Stimulated activated naive CD8-positive, alpha-beta T cell treated with anti-CD3 and anti-CD28 coated beads, Interleukin-15, amount 100 ng/mL, for 72 hours (primary cell): ENCODE results near the gene MAX.
A peak's percentile ranks its signal among the peaks of the same experiment; 100 is the strongest.

Experiments used
- ATAC-seq: fragments of 150-1000 bp; cut with Tn5 transposase; 2 replicates; pipeline ENCODE4 v1.10.0; 2021; ENCODE audit warnings: mild to moderate bottlenecking, moderate library complexity
- DNase-seq, 2 donors: peaks; one replicate each; pipeline ENCODE4 v3.0.0; 2021 to 2022
- H3K27ac Mint-ChIP-seq, 2 donors: one replicate each; pipeline ENCODE4 v1.8.0; 2022; ENCODE audit warnings: mild to moderate bottlenecking in 2 of 2, mixed read lengths in 2 of 2, moderate library complexity in 2 of 2
- H3K27me3 Mint-ChIP-seq: one replicate; pipeline ENCODE4 v1.8.0; 2022; ENCODE audit warnings: mixed read lengths
- H3K4me1 Mint-ChIP-seq: one replicate; pipeline ENCODE4 v1.8.0; 2022; ENCODE audit warnings: mild to moderate bottlenecking, mixed read lengths
- H3K4me3 Mint-ChIP-seq, 2 donors: one replicate each; pipeline ENCODE4 v1.8.0; 2022; ENCODE audit warnings: mild to moderate bottlenecking in 2 of 2, mixed read lengths in 2 of 2, moderate library complexity in 1 of 2
- H3K9me3 Mint-ChIP-seq, 2 donors: one replicate each; pipeline ENCODE4 v1.8.0; 2022; ENCODE audit warnings: mixed read lengths in 2 of 2

Gene MAX, protein sequence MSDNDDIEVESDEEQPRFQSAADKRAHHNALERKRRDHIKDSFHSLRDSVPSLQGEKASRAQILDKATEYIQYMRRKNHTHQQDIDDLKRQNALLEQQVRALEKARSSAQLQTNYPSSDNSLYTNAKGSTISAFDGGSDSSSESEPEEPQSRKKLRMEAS

DNA sequence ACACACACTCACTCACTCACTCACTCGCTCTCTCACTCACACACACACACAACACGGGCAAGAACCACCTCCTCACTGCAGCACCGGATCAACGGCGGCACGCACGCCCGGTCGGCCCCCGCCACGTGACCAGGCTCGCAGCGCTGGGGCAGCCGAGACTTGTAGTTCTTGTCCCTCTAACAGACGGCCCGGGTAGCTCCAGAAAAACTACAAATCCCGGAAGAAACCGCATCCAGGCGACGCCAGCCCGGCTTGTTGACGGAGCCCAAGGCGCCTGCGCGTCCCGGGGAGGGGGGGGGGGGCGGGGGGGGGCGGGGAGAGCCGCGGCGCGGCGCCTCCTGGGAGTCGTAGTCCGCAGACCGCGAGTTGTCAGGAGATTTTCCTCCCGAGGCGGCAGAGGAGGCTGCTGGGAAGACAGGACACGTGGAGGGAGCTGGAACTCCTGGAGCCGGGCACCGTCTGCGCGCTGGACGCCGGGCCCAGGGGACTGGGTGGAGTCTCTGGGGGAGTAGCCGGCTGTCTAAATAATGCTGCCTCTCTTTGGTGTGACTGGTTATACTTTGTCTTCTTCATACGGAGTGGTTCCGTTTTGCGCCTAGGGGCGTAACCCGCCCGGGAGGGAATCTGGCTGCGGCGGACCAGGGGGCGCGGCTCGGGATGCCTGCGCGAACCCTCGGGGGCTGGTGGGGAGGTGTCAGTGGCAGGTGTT lies at the start of gene MAX:
TSS of gene MAX (minus strand) at position 77 of the 709 bp plus-strand sequence. CDS start 178 bp downstream, outside the sequence.
- Mint-ChIP-seq H3K9me3 (no peaks in the 10 kb centered on the region), H3K27ac (peak within 1 kb of the TSS; percentile 95 to 99), H3K4me1 (peaks cover 42% of the 10 kb centered on the region), H3K4me3 (peak within 1 kb of the TSS; percentile 84 to 89), H3K27me3 (peaks cover 7% of the 10 kb centered on the region)
- ATAC-seq (peak; percentile 97), DNase-seq (peak; percentile 97 to 99)

DNA sequence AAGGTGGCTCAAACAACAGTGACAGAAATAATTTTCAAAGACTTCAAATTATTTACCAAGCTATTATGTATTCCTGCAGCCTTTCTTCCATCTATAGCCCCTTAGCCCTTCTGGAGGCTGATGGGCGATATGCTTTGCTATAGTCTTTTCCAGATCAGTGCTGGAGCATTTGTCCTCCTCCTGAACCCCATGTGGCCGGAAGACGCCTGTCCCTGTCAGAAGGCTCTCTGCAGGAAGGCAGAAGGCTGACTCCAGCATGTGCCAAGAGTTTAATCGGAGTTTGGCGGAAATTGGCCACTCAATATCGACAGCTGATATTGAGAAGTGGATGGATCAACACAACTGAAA lies 49.3 kb upstream of the MAX start:
- Mint-ChIP-seq H3K4me3 (no peak overlapping the region), H3K4me1 (peaks cover 3% of the 10 kb centered on the region), H3K9me3 (no peaks in the 10 kb centered on the region), H3K27ac (no peak overlapping the region), H3K27me3 (peaks cover 8% of the 10 kb centered on the region)
- ATAC-seq (no peak), DNase-seq (no peak)

DNA sequence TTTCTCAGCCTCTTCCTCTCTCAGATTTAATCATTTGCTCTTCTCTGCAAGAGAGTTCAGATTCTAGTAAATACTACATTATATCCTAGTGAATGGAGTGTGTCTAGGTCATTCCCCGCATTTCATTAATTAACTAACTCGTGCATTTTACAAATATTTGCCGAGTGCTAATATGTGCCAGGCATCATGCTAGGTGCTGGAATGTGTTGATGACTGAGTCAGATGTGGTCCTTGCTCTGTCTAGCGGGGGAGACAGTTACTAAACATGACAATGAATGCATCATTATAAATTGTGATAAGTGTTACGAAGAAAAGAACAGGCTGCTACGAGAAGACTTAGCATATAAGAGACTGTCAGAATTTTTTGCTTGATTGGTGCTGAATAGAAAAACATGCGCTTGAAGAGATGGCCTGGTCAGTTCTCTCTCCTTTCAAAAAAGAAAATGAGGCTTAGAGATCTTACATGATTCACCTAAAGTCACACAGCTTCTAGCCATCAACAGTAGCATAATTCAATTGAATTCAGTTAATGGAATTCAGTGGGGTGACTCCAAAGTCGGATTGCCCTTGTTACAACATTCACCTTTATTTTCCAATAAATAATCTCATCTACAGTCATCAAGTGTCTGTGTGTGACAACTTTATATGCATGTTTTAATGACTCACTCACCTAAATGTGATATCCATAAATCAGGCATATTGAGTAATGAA lies 48.7 kb upstream of the MAX start:
- no peak overlapping the region for H3K27ac Mint-ChIP-seq
- DNase-seq (no peak), ATAC-seq (no peak)
- H3K9me3 Mint-ChIP-seq: no peaks in the 10 kb centered on the region
- peaks cover 8% of the 10 kb centered on the region for H3K27me3 Mint-ChIP-seq
- no peak overlapping the region for H3K4me3 Mint-ChIP-seq
- H3K4me1 Mint-ChIP-seq: no peaks in the 10 kb centered on the region

DNA sequence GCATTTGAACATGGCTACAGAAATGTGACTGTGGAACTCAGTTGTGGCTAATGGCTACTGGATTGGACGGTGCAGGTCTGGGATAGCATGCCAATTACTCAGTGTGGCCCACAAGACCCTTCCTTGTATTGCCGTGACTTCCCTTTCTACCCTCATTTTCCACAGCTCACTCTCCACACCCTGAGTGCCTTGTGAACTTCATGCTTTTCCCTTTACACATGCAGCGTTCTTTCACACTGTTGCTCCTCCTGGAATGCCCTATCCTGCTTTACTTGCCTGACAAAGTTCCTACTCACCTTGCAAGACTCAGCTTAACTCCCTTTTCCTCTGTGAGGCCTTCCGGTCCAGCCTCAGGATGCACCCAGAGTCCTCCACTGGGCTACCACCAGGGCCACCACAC lies 46.8 kb upstream of the MAX start:
- H3K4me3 Mint-ChIP-seq: no peak overlapping the region
- H3K9me3 Mint-ChIP-seq: no peaks in the 10 kb centered on the region
- ATAC-seq (no peak), DNase-seq (no peak)
- no peak overlapping the region for H3K27ac Mint-ChIP-seq
- H3K27me3 Mint-ChIP-seq: peaks cover 14% of the 10 kb centered on the region
- no peaks in the 10 kb centered on the region for H3K4me1 Mint-ChIP-seq

DNA sequence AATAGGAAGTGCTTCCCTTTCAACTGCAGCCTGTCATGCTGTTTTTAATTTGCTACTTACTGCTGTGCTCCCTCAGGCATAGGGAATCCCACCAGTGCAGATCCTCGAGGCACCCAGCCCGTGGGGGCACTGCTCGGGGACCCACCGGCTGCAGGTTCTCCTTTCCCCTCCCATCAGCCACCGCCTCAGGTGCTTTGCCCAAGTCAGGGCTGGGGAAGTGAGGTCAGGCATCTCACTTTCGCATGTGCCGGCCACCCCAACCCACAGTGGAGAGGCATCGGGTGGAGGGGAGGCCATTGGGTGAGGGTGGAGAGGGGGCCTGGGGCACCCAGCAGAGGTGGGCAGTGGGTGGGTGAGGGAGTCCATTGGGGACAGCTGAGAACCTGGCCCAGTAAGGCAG lies 41.9 kb upstream of the MAX start:
- Mint-ChIP-seq H3K27ac (no peak overlapping the region), H3K9me3 (no peaks in the 10 kb centered on the region), H3K27me3 (peaks cover 14% of the 10 kb centered on the region), H3K4me3 (no peak overlapping the region), H3K4me1 (no peaks in the 10 kb centered on the region)
- DNase-seq (no peak), ATAC-seq (peak; percentile 39)

DNA sequence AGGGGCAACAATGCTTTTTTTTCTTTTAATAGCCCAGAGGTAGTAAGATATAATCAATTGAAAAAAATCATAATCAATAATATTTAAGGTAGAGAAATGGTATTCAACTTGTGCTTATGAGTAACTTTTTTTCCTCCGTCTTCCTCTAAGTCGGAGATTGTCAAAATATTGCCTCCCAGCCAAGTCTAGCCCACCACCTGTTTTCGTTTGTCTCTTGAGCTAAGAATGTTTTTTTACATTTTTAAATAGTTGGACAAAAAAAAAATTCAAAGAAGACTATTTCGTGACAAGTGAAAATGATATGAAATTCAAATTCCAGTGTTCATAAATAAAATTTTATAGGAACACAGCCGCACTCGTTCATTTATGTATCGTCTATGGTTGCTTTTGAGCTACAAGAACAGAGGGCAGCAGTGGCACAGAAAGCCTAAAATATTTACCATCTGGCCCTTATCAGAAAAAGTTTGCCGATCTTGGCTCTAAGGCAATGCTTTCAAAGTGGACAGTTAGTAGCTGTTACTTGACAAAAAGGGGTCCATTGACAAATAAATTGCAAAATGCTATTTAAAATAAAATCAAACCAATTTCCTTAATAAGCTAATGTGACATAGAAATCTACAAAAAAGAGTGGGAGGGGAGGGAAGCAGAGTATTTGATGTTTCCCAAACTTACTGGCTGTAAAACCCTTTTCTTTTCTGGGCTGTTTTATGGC lies 40.8 kb upstream of the MAX start:
- H3K4me3 Mint-ChIP-seq: no peak overlapping the region
- peaks cover 14% of the 10 kb centered on the region for H3K27me3 Mint-ChIP-seq
- H3K4me1 Mint-ChIP-seq: no peaks in the 10 kb centered on the region
- DNase-seq (no peak), ATAC-seq (no peak)
- no peaks in the 10 kb centered on the region for H3K9me3 Mint-ChIP-seq
- no peak overlapping the region for H3K27ac Mint-ChIP-seq

DNA sequence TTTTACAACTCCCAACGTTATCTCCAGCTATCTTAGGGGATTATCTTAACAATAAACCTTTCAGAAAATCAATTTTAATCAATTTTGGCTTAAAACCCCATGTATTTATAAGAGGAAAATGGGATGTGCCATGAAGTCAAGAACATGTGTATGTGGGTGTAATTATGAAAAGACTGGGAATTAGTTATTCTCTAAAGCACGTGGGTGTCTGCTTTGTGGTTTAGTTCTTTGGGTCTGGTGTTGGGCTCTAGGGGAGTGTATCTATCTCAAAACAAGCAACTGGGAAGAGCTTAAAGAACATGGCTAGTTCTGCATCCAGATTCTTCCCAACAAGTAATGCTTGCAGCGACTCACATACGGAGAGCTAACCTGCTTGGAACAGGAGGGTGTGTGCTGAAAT lies 40.1 kb upstream of the MAX start:
- Mint-ChIP-seq H3K9me3 (no peaks in the 10 kb centered on the region), H3K27ac (no peak overlapping the region), H3K4me1 (no peaks in the 10 kb centered on the region), H3K27me3 (peaks cover 14% of the 10 kb centered on the region), H3K4me3 (no peak overlapping the region)
- no peak for DNase-seq
- ATAC-seq: no peak

DNA sequence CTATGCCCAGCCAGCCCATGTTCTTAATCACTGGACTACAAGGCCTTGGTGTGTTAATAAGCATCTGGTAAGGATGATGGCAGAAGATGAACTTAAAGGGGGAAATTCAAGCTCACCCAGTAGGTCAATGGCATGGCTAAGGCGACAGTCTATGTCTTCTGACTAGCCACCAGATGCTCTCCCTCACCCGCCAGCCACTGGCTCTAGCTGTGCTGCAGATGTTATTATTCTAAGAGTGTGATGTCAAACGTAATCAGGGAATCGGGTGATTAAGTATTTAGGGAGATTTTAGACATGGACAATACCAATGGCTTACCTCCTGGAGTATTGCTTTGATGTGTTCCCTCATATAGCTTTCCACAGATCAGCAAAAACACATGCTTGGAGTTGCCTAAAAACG lies 39.2 kb upstream of the MAX start:
- no peak overlapping the region for H3K4me3 Mint-ChIP-seq
- H3K27me3 Mint-ChIP-seq: peaks cover 14% of the 10 kb centered on the region
- ATAC-seq (no peak), DNase-seq (no peak)
- H3K9me3 Mint-ChIP-seq: no peaks in the 10 kb centered on the region
- no peak overlapping the region for H3K27ac Mint-ChIP-seq
- peaks cover 2% of the 10 kb centered on the region for H3K4me1 Mint-ChIP-seq

DNA sequence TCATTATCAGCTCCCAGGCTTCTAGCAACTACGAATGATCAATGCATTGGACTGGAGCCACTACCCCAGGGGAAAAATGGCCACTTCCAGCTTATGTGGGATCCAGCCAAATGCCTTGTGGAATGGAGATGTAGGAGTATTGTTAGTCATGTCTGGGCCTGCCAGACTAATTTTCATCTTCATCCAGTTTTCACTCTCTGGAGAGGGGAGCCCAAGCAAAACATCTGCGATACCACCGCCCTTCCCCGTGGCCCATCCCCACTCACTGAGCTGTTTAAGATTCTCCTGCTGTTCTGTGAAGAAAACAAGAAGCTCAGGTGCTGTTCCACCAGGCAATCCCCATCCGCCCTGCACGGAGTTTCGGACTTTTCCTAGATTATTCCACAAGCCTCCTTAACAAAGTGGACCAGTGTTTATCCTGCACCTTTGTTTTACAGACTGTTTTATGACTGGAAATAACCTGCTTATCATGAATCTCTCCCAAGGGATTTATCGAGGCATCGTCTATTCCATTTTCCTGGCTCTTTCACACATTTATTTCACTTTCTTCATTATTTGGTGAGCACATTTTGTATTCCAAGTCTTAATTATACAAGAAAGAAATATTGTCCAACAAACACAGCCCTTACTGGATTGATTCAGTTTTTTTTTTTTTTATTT lies 35.5 kb upstream of the MAX start:
- ATAC-seq (no peak), DNase-seq (no peak)
- Mint-ChIP-seq H3K27ac (no peak overlapping the region), H3K4me3 (no peak overlapping the region), H3K27me3 (peaks cover 8% of the 10 kb centered on the region), H3K4me1 (peaks cover 18% of the 10 kb centered on the region), H3K9me3 (no peaks in the 10 kb centered on the region)

DNA sequence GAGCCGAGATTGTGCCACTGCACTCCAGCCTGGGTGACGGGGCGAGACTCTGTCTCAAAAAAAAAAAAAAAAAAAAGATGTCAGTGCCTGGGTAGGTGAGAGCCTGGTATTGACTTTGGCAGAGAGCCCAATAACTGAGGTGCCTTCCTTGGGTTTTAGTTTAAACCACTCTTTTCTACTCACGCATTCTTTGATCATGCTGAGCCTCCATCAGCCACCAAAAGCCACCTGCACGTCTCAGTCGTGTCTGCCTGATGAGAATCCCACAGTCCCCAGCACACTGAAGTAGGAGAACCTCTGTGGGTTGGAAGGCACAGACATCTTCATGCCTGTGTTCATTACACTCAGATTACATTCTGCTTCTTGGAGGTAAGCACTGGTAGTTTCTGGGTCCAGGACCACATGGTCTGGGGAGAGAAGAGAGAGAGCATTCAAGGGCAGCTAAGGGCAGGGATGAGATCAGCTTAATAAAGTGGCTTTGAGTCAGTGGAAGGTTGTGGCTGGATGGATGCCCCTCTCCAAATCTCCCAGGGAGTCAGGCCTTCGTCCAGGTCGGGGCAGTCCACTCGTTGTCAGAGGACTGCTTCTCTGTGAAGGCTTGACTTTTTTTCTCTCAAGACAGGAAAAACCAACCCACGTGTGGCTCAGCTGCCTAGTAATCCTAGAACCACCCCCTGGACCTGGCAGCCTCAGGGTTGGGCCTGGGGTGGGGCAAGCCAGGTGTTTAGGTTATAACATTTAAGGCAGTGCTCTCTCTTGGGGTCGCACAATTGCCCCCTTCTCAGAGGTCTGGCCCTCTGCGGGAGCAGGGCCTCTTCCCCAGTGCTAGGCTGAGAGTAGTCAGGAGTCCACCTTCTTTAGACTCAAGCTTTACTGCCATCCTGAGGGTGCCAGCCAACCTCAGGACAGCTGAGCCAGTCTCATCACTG lies 32.6 kb upstream of the MAX start:
- no peak overlapping the region for H3K27ac Mint-ChIP-seq
- ATAC-seq (peak; percentile 39), DNase-seq (no peak)
- peaks cover 18% of the 10 kb centered on the region for H3K4me1 Mint-ChIP-seq
- no peaks in the 10 kb centered on the region for H3K27me3 Mint-ChIP-seq
- peak overlapping the region in 1 of 2 donors; percentile 16 for H3K4me3 Mint-ChIP-seq
- H3K9me3 Mint-ChIP-seq: no peaks in the 10 kb centered on the region

DNA sequence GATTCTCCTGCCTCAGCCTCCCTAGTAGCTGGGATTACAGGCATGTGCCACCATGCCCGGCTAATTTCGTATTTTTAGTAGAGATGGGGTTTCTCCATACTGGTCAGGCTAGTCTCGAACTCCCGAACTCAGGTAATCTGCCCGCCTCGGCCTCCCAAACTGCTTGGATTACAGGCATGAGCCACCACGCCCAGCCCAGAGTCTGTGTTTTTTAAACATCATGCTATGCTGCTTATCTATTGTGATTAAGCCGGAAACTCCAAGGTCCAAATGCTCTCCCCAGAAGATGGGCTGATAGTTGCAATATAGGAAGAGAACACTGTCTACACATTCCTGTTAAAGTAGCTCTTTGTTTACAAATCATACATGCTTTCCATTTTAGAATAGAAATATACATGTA lies 30.5 kb upstream of the MAX start:
- no peak for DNase-seq
- ATAC-seq: no peak
- Mint-ChIP-seq H3K27me3 (no peaks in the 10 kb centered on the region), H3K4me1 (peaks cover 18% of the 10 kb centered on the region), H3K27ac (no peak overlapping the region), H3K4me3 (no peak overlapping the region), H3K9me3 (no peaks in the 10 kb centered on the region)

DNA sequence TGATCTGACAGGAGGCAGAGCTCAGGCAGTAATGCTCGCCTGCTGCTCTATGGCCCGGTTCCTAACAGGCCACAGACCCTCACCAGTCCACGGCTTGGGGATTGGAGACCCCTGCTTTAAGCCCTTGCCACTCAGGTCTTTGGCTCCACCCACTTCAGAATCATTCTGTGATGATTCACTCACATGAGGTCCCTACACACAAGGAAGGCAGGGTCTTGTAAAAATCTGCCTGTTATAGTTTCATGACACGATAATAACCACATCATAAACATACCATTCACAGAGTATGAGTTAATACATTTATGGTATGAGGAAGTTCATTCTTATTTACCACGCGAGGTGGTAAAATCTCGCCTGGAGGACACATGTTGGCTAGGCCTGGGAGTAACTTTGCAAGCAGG lies 29.0 kb upstream of the MAX start:
- H3K27me3 Mint-ChIP-seq: peaks cover 7% of the 10 kb centered on the region
- no peak overlapping the region for H3K4me3 Mint-ChIP-seq
- ATAC-seq: no peak
- peaks cover 13% of the 10 kb centered on the region for H3K4me1 Mint-ChIP-seq
- no peak for DNase-seq
- no peaks in the 10 kb centered on the region for H3K9me3 Mint-ChIP-seq
- no peak overlapping the region for H3K27ac Mint-ChIP-seq

DNA sequence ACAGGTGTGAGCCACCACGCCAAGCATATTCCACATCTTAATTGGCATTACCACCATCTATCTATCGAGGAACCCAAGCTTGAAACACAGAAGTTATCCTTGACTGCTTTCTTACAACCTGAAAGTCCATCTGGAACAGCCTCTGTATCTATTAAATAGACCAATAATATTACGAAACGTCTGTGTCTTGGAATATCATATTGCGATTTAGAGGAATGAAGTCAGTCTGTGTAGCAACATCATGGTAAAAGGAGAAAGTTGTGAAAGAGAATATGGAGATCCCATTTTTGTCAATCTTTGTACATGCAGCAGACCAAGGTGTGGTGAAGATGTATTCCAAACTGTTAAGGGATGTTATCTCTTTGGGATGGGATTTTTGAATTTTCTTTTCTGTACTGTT lies 25.8 kb upstream of the MAX start:
- Mint-ChIP-seq H3K27me3 (peaks cover 17% of the 10 kb centered on the region), H3K9me3 (no peaks in the 10 kb centered on the region), H3K4me1 (no peaks in the 10 kb centered on the region), H3K4me3 (no peak overlapping the region), H3K27ac (no peak overlapping the region)
- ATAC-seq: no peak
- DNase-seq: no peak

DNA sequence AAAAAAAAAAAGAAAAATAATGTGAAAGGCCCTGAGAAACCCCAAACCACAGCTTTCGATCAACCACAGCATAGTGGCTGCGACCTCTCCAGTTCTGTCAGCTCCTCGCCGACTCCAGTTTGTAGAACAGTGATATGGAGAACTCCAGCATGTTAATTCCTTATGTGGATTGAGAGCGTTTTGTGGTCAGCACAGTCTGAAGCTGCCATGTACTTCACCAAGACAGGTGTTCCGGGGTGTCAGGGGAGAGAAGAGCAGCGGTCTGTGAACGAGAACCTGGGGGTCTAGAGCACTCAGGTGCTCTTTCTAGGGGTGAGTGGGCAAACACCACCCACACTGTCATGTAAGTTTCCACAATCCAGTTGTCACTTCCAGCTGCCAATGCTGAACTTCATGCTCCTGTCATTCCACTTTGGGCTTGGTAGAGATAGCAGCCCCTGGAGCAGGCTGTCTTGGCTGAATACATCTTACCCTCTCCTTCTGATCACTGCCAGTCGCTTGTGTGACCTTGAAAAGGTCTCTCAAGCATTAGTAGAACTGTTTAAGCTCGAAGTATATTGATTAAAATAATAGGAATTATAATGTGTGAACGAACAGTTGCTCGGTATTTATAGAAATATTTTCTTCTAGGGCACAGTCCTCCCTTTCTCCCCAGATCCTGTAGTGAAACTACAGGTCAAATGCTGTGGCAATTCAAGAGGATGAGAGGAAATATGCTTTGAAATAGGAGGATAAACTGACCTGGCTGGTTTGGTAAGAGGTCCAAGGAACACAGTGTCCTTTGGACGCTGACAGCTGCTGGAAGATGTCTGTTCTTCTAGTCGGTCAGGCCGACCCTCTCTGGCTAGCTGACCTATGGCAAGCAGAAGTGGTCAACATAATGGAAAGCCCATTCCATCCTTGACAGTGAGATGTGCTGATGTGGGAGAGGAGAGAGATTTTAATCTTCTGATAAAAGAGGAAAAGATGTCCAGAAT lies 15.7 kb upstream of the MAX start:
- no peak overlapping the region for H3K4me3 Mint-ChIP-seq
- ATAC-seq: no peak
- peak overlapping the region in 1 of 2 donors; percentile 88 for H3K27ac Mint-ChIP-seq
- DNase-seq: no peak
- H3K9me3 Mint-ChIP-seq: no peaks in the 10 kb centered on the region
- H3K4me1 Mint-ChIP-seq: peaks cover 7% of the 10 kb centered on the region
- peaks cover 8% of the 10 kb centered on the region for H3K27me3 Mint-ChIP-seq
